ENCODE results near the gene RPL6.

DNA sequence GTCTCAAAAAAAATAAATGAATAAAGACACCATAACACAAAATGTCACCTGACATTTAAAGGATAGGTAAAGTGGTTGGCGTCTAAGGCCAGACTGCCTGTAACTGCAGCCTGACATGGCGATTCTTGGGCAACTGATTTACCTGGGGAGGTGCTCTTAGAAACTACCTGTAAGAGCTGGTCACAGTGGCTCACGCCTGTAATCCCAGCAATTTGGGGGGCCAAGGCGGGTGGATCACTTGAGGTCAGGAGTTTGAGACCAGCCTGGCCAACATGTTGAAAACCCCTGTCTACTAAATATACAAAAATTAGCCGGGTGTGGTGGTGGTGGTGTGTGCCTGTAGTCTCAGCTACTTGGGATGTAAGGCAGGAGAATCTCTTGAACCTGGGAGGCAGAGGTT, 8.4 kb downstream of the RPL6 start:
- TF ChIP-seq, protein P1, sequence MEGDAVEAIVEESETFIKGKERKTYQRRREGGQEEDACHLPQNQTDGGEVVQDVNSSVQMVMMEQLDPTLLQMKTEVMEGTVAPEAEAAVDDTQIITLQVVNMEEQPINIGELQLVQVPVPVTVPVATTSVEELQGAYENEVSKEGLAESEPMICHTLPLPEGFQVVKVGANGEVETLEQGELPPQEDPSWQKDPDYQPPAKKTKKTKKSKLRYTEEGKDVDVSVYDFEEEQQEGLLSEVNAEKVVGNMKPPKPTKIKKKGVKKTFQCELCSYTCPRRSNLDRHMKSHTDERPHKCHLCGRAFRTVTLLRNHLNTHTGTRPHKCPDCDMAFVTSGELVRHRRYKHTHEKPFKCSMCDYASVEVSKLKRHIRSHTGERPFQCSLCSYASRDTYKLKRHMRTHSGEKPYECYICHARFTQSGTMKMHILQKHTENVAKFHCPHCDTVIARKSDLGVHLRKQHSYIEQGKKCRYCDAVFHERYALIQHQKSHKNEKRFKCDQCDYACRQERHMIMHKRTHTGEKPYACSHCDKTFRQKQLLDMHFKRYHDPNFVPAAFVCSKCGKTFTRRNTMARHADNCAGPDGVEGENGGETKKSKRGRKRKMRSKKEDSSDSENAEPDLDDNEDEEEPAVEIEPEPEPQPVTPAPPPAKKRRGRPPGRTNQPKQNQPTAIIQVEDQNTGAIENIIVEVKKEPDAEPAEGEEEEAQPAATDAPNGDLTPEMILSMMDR (IDR thresholded peaks at IDR 0.05; ENCODE audit: low read depth, low read length, poor library complexity, severe bottlenecking) = no peak
- TF ChIP-seq EZH2phosphoT487 (IDR thresholded peaks at IDR 0.05; ENCODE audit: borderline replicate concordance, low read length) = no peak

Data from DOHH2 (cell line).